Measurements from ENCODE around the gene XPOT. TPM values are rescaled to one million over a fixed set of nuclear protein-coding genes. Genes with fewer than 3 reads are reported as not detected.

The XPOT gene
- total RNA-seq, 1 donor from 2014 or later: 24.5 TPM

GRCh38 chr12:64478661-64479060, 74.5 kb downstream of the XPOT start:
- Histone ChIP-seq H3K4me3 (no peak overlapping the region), H3K27me3 (no peaks in the 10 kb centered on the region), H3K4me1 (no peaks in the 10 kb centered on the region), H3K27ac (no peak overlapping the region), H3K9me3 (no peaks in the 10 kb centered on the region), H3K36me3 (peaks cover 32 to 50% of the 10 kb centered on the region in 2 donors)
- TF ChIP-seq CTCF (IDR thresholded peaks at IDR 0.05): no peak
- no peak for DNase-seq (ENCODE audit: low spot score in 2 of 2)
- intact Hi-C loops (cut with DNase I): no loop called here

- peaks cover 26 to 52% of the 10 kb centered on the region in 2 donors for H3K36me3 ChIP-seq
- no peak overlapping the region for H3K4me3 ChIP-seq
- H3K27me3 ChIP-seq: no peaks in the 10 kb centered on the region
- TF ChIP-seq CTCF (IDR thresholded peaks at IDR 0.05): no peak
- H3K27ac ChIP-seq: no peak overlapping the region
- H3K9me3 ChIP-seq: no peaks in the 10 kb centered on the region
- H3K4me1 ChIP-seq: no peaks in the 10 kb centered on the region
- DNase-seq (ENCODE audit: low spot score in 2 of 2): no peak
- intact Hi-C loops (cut with DNase I): no loop called here
Observed at GRCh38 chr12:64480148-64480547, 76.0 kb downstream of the XPOT start.

- no peak overlapping the region for H3K27ac ChIP-seq
- no peak for TF ChIP-seq CTCF (IDR thresholded peaks at IDR 0.05)
- no peaks in the 10 kb centered on the region for H3K9me3 ChIP-seq
- no peak overlapping the region for H3K4me3 ChIP-seq
- H3K4me1 ChIP-seq: peaks cover 0 to 2% of the 10 kb centered on the region in 2 donors
- no peak for DNase-seq (ENCODE audit: low spot score in 2 of 2)
- no peaks in the 10 kb centered on the region for H3K27me3 ChIP-seq
- H3K36me3 ChIP-seq: peaks cover 42 to 74% of the 10 kb centered on the region in 2 donors
- intact Hi-C loops (cut with DNase I): no loop called here
Observed at GRCh38 chr12:64486657-64487056, 82.5 kb downstream of the XPOT start.

GRCh38 chr12:64491718-64492117, 87.5 kb downstream of the XPOT start:
- Histone ChIP-seq H3K4me1 (peaks cover 0 to 2% of the 10 kb centered on the region in 2 donors), H3K27me3 (no peaks in the 10 kb centered on the region), H3K9me3 (no peaks in the 10 kb centered on the region), H3K27ac (no peak overlapping the region), H3K4me3 (no peak overlapping the region), H3K36me3 (peaks cover 50 to 90% of the 10 kb centered on the region in 2 donors)
- no peak for DNase-seq (ENCODE audit: low spot score in 2 of 2)
- TF ChIP-seq CTCF (IDR thresholded peaks at IDR 0.05): no peak
- intact Hi-C loops (cut with DNase I): no loop called here

DNA sequence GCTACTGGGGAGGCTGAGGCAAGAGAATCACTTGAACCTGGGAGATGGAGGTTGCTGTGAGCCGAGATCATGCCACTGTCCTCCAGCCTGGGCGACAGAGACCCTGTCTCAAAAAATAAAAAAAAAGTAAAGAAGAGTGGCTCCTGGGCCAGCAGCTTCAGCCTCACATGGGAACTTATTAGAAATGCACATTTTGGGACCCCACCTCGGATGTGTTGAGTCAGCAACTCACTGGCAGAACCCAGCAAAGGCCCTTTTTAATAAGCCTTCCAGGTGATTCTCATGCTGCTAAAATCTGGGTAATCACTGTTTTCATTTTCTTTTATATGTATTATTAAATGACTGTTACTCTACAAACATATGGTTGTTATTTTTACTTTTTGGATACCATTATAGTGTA, 89.3 kb downstream of the XPOT start:
- no peak for DNase-seq (ENCODE audit: low spot score in 2 of 2)
- Histone ChIP-seq H3K27ac (no peak overlapping the region), H3K36me3 (peaks cover 54 to 95% of the 10 kb centered on the region in 2 donors), H3K4me1 (peaks cover 0 to 2% of the 10 kb centered on the region in 2 donors), H3K9me3 (no peaks in the 10 kb centered on the region), H3K4me3 (no peak overlapping the region), H3K27me3 (no peaks in the 10 kb centered on the region)
- TF ChIP-seq CTCF (IDR thresholded peaks at IDR 0.05): no peak
- intact Hi-C loops (cut with DNase I): no loop called here

All from ascending aorta (tissue), 2 donors.